Duodenal mucosa (tissue), 2 donors: ENCODE data around the gene MAPK13.

Experiments used
- H3K27ac ChIP-seq: one replicate; pipeline ENCODE4 v1.7.0; 2013; ENCODE audit warnings: low read depth, low read length
- H3K27me3 ChIP-seq, 2 donors: one replicate each; pipeline ENCODE4 v1.7.0; 2013; ENCODE audit warnings: low read length in 2 of 2, control low read depth in 1 of 2; ENCODE audit not compliant: insufficient read depth in 2 of 2, control insufficient read depth in 1 of 2
- H3K36me3 ChIP-seq, 2 donors: one replicate each; pipeline ENCODE4 v1.7.0; 2013; ENCODE audit warnings: low read length in 2 of 2, control low read depth in 1 of 2; ENCODE audit not compliant: insufficient read depth in 2 of 2, control insufficient read depth in 1 of 2
- H3K4me1 ChIP-seq, 2 donors: one replicate each; pipeline ENCODE4 v1.7.0; 2013; ENCODE audit warnings: low read length in 2 of 2, control low read depth in 1 of 2; ENCODE audit not compliant: insufficient read depth in 2 of 2, control insufficient read depth in 1 of 2
- H3K4me3 ChIP-seq, 2 donors: one replicate each; pipeline ENCODE4 v1.7.0; 2013; ENCODE audit warnings: low read length in 2 of 2, low read depth in 1 of 2
- H3K9ac ChIP-seq, 2 donors: one replicate each; pipeline ENCODE4 v1.7.0; 2013; ENCODE audit warnings: low read length in 2 of 2, low read depth in 1 of 2
- H3K9me3 ChIP-seq, 2 donors: one replicate each; pipeline ENCODE4 v1.7.0; 2013; ENCODE audit warnings: low read length in 2 of 2, control low read depth in 1 of 2; ENCODE audit not compliant: control insufficient read depth in 1 of 2

The MAPK13 gene

GRCh38 chr6:36098920-36099647 is 31.2 kb upstream of the MAPK13 start:
- Histone ChIP-seq H3K4me1 (peaks cover 13 to 32% of the 10 kb centered on the region in 2 donors), H3K4me3 (no peak overlapping the region), H3K27me3 (no peaks in the 10 kb centered on the region), H3K27ac (no peak overlapping the region), H3K9me3 (no peaks in the 10 kb centered on the region), H3K9ac (no peak overlapping the region), H3K36me3 (peaks cover 13% of the 10 kb centered on the region in 2 donors)

DNA sequence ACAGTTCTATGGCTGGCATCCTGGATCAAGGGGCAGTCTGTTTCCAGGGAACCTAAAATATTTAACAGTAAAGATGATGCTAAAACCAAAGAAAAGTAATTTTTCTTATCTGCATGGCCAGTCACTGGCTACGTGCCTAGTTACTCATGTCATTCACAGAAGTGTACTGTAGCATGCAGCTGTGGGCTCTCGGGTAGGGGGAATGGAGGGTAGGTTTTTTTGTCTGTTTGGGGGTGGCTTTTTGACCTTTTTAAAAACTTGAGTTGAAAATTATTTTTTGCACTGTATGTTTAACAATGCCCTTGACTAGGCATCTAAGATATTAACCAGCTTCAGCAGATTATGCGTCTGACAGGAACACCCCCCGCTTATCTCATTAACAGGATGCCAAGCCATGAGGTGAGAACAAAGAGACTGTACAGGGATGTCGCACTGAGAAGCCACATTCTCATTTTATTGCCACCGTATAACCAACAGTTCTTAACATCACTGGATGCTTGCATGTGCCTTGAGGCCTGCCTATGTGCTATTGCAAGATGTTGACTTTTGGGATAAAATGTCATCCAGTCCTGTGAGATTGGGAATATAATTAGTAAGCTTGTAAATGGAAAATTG is 30.3 kb upstream of the MAPK13 start:
- H3K9ac ChIP-seq, result no peak overlapping the region

GRCh38 chr6:36101691-36102090 is 28.6 kb upstream of the MAPK13 start:
- Histone ChIP-seq H3K27ac (no peak overlapping the region), H3K9me3 (no peaks in the 10 kb centered on the region), H3K9ac (no peak overlapping the region), H3K27me3 (no peaks in the 10 kb centered on the region), H3K4me3 (no peak overlapping the region), H3K4me1 (peaks cover 0 to 13% of the 10 kb centered on the region in 2 donors), H3K36me3 (peaks cover 13 to 34% of the 10 kb centered on the region in 2 donors)

More for the DNA sequence above, 30.3 kb upstream of the MAPK13 start:
- H3K36me3 ChIP-seq, result peaks cover 13 to 22% of the 10 kb centered on the region in 2 donors
- H3K27ac ChIP-seq, result no peak overlapping the region
- no peaks in the 10 kb centered on the region for H3K9me3 ChIP-seq
- H3K4me3 ChIP-seq, result no peak overlapping the region
- H3K27me3 ChIP-seq, result no peaks in the 10 kb centered on the region
- H3K4me1 ChIP-seq, result peaks cover 7 to 27% of the 10 kb centered on the region in 2 donors

DNA sequence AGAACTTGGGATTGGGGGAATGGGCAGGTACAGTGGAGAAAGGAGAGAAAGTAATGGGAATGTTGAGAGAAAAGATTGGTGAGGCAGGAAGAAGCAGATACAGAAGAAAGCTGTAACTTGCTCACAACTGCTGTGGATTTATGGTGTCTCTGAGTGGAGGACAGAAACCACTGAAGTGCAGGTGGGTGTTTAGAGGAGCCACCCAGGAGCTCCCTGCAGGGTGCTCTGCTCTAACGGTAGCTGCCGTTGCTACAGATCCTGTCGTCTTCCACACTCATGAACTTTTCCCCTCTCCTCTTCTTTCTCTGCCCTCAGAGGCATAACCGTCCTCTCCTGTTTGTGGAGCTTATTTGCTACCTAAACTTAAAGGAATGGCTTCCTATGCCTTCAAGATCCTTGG is 27.5 kb upstream of the MAPK13 start:
- peaks cover 20 to 41% of the 10 kb centered on the region in 2 donors for H3K36me3 ChIP-seq

GRCh38 chr6:36104836-36105235 is 25.5 kb upstream of the MAPK13 start:
- H3K27ac ChIP-seq, result no peak overlapping the region
- peaks cover 0 to 4% of the 10 kb centered on the region in 2 donors for H3K4me1 ChIP-seq
- no peaks in the 10 kb centered on the region for H3K9me3 ChIP-seq
- no peak overlapping the region for H3K9ac ChIP-seq
- no peaks in the 10 kb centered on the region for H3K27me3 ChIP-seq
- peaks cover 27 to 59% of the 10 kb centered on the region in 2 donors for H3K36me3 ChIP-seq
- H3K4me3 ChIP-seq, result no peak overlapping the region

More for the DNA sequence above, 27.5 kb upstream of the MAPK13 start:
- no peak overlapping the region for H3K4me3 ChIP-seq
- H3K27ac ChIP-seq, result no peak overlapping the region
- no peaks in the 10 kb centered on the region for H3K9me3 ChIP-seq
- peaks cover 0 to 4% of the 10 kb centered on the region in 2 donors for H3K4me1 ChIP-seq
- H3K27me3 ChIP-seq, result no peaks in the 10 kb centered on the region
- no peak overlapping the region for H3K9ac ChIP-seq

GRCh38 chr6:36109092-36109491 is 21.2 kb upstream of the MAPK13 start:
- Histone ChIP-seq H3K9me3 (no peaks in the 10 kb centered on the region), H3K27me3 (no peaks in the 10 kb centered on the region), H3K4me1 (no peaks in the 10 kb centered on the region), H3K4me3 (no peak overlapping the region), H3K36me3 (peaks cover 24 to 64% of the 10 kb centered on the region in 2 donors), H3K27ac (no peak overlapping the region), H3K9ac (no peak overlapping the region)

- Histone ChIP-seq H3K4me3 (no peak overlapping the region), H3K9me3 (no peaks in the 10 kb centered on the region), H3K9ac (no peak overlapping the region), H3K27me3 (no peaks in the 10 kb centered on the region), H3K36me3 (peaks cover 24 to 55% of the 10 kb centered on the region in 2 donors), H3K4me1 (peaks cover 0 to 5% of the 10 kb centered on the region in 2 donors), H3K27ac (no peak overlapping the region)
Measured at GRCh38 chr6:36110050-36110449, 20.3 kb upstream of the MAPK13 start.

DNA sequence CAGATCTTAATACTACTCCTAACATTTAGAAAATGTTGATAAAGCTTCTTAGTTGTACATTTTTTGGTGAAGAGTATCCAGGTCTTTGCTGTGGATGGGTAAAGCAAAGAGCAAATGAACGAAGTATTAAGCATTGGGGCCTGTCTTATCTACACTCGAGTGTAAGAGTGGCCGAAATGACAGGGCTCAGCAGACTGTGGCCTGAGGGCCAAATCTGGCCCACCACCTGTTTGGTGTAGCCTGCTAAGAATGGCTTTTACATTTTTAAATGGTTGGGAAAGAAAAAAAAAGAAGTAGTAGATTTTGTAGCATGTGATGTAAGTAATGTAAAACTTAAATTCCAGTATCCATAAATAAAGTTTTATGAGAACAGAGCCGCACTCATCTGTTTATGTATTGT is 19.4 kb upstream of the MAPK13 start:
- H3K4me1 ChIP-seq, result peaks cover 0 to 5% of the 10 kb centered on the region in 2 donors
- no peaks in the 10 kb centered on the region for H3K27me3 ChIP-seq
- no peak overlapping the region for H3K4me3 ChIP-seq
- H3K9ac ChIP-seq, result no peak overlapping the region
- H3K27ac ChIP-seq, result no peak overlapping the region
- no peaks in the 10 kb centered on the region for H3K9me3 ChIP-seq
- H3K36me3 ChIP-seq, result peaks cover 24 to 47% of the 10 kb centered on the region in 2 donors

GRCh38 chr6:36111526-36111925 is 18.8 kb upstream of the MAPK13 start:
- no peak overlapping the region for H3K27ac ChIP-seq
- H3K4me3 ChIP-seq, result no peak overlapping the region
- H3K36me3 ChIP-seq, result peaks cover 24 to 44% of the 10 kb centered on the region in 2 donors
- H3K27me3 ChIP-seq, result no peaks in the 10 kb centered on the region
- no peak overlapping the region for H3K9ac ChIP-seq
- H3K9me3 ChIP-seq, result no peaks in the 10 kb centered on the region
- H3K4me1 ChIP-seq, result peaks cover 0 to 5% of the 10 kb centered on the region in 2 donors

DNA sequence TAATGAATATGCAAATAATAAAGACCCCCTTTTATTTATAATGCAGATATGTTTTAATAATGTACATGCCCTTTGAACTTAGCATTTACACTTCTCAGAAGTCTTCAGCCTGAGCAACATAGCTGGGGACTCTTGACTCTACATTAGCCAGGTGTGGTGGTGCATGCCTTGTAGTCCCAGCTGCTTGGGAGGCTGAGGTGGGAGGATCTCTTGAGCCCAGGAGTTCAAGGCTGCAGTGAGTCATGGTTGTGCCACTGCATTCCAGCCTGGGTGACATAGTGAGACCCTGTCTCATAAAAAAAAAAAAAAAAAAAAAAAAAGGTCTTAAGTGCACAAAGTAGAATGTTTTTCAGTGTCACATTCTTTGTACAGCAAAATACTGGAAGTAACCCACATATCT is 17.3 kb upstream of the MAPK13 start:
- Histone ChIP-seq H3K9me3 (no peaks in the 10 kb centered on the region), H3K27me3 (no peaks in the 10 kb centered on the region), H3K27ac (no peak overlapping the region), H3K9ac (no peak overlapping the region), H3K4me3 (no peak overlapping the region), H3K4me1 (peaks cover 0 to 11% of the 10 kb centered on the region in 2 donors), H3K36me3 (peaks cover 14 to 38% of the 10 kb centered on the region in 2 donors)
